ENCODE measurements around the gene SLC30A2. TPM values are rescaled to one million over a fixed set of nuclear protein-coding genes. Genes with fewer than 3 reads are reported as not detected.

Gene SLC30A2
- total and polyA plus RNA-seq, 2 experiments from 2014 or later, result 1.3 to 1.8 TPM

DNA sequence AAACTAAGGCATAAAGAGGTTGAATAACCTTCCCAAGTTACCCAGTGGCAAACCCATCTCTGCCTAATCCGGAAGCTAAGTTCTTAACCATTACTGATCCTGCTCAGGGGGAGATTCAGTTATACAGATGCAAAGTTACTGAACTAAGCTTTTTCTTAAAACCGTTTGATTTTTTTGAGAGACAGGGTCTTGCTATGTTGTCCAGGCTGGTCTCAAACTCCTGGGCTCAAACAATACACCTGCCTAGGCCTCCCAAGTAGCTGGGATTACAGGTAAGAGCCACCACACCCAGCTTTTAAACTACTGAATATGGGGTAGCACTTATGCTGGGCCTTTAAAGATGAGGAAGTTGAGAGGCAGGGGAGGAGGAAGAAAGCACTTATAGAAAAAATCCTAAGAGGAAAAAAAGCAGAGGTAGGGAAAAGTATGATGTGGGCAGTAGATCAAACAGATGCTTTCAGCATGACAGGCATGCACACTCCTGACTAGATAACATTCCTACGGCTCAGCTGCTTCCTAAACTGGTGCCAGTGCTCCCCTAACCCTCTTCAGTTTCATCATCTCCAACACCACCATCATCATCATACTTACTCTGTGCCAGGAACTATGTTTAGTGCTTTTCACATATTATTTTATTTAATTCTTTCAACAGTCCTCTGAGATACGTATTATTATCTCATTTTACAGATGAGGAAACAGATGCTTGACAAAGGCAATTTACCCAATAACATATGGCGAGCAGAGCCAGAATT lies 53.8 kb downstream of the SLC30A2 start:
- TF ChIP-seq, protein P1, sequence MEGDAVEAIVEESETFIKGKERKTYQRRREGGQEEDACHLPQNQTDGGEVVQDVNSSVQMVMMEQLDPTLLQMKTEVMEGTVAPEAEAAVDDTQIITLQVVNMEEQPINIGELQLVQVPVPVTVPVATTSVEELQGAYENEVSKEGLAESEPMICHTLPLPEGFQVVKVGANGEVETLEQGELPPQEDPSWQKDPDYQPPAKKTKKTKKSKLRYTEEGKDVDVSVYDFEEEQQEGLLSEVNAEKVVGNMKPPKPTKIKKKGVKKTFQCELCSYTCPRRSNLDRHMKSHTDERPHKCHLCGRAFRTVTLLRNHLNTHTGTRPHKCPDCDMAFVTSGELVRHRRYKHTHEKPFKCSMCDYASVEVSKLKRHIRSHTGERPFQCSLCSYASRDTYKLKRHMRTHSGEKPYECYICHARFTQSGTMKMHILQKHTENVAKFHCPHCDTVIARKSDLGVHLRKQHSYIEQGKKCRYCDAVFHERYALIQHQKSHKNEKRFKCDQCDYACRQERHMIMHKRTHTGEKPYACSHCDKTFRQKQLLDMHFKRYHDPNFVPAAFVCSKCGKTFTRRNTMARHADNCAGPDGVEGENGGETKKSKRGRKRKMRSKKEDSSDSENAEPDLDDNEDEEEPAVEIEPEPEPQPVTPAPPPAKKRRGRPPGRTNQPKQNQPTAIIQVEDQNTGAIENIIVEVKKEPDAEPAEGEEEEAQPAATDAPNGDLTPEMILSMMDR (IDR thresholded peaks at IDR 0.05; ENCODE audit: low read depth, low read length), result no peak
- peaks cover 25% of the 10 kb centered on the region for H3K4me1 ChIP-seq (ENCODE audit: low read depth)

DNA sequence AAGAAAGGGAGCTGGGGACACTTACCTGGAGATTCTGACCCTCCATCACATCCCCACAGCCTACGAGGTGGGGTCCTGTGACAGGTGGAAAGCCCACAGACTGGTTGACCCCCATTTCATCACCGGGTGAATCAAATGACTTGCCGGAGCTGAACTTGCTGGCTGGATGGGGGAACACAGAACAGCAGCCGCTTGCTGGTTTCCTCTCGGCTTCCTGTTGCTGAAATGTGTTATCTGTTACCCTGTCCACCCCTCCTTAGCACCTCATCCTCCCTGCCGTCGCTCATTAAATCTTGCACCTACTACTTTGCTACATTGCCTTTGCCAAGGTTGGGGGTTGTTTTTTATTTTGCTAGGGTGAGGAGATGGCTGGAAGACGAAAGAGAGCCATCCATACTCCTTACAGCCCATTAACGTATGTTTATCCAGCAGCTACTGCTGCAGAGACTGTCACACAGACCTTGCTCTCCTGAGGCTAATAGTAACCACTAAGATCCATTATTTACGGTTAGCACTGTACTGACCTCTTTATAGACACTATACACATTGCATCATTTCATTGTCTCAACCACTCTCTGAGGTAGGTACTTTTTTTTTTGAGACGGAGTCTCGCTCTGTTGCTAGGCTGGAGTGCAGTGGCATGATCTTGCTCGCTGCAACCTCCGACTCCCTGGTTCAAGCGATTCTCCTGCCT lies 55.1 kb downstream of the SLC30A2 start:
- H3K27ac ChIP-seq, result no peak overlapping the region
- no peak overlapping the region for H3K4me3 ChIP-seq
- TF ChIP-seq, protein P1 (IDR thresholded peaks at IDR 0.05; ENCODE audit: low read depth, low read length), result no peak
- peaks cover 20% of the 10 kb centered on the region for H3K4me1 ChIP-seq (ENCODE audit: low read depth)
- no peaks in the 10 kb centered on the region for H3K36me3 ChIP-seq
- no peaks in the 10 kb centered on the region for H3K27me3 ChIP-seq
- H3K9me3 ChIP-seq (ENCODE audit: low read depth), result no peaks in the 10 kb centered on the region
- no peak for DNase-seq (ENCODE audit: low read depth in 1 of 2, low spot score in 1 of 2)

More for the DNA sequence above, 53.8 kb downstream of the SLC30A2 start:
- Histone ChIP-seq H3K27me3 (no peaks in the 10 kb centered on the region), H3K4me3 (no peak overlapping the region), H3K36me3 (no peaks in the 10 kb centered on the region), H3K9me3 (ENCODE audit: low read depth) (no peaks in the 10 kb centered on the region), H3K27ac (no peak overlapping the region)
- peak in 1 of 2 donors; percentile 19 for DNase-seq (ENCODE audit: low read depth in 1 of 2, low spot score in 1 of 2)

DNA sequence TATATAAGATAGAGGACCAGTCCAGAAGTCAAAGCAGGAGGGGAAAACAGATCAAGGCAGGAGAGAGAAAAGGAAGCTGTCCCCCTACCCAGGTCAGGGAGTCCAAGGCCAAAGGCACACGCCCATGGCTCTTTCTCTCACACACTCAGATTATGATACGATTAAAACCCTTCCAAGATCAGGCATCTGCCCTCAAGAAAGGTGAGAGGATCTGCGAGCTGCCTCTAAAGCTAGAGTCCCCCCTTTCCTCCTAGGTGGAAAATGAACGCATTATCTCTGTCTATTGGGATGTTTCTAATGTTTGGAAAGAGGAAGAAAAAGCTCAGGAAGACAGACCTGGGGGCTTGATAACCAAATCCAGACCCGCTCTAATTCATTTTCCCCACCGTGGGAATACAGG lies 55.7 kb downstream of the SLC30A2 start:
- no peak overlapping the region for H3K4me3 ChIP-seq
- H3K36me3 ChIP-seq, result no peaks in the 10 kb centered on the region
- TF ChIP-seq, protein P1 (IDR thresholded peaks at IDR 0.05; ENCODE audit: low read depth, low read length), result no peak
- no peak for DNase-seq (ENCODE audit: low read depth in 1 of 2, low spot score in 1 of 2)
- H3K27me3 ChIP-seq, result no peaks in the 10 kb centered on the region
- no peaks in the 10 kb centered on the region for H3K9me3 ChIP-seq (ENCODE audit: low read depth)
- peaks cover 20% of the 10 kb centered on the region for H3K4me1 ChIP-seq (ENCODE audit: low read depth)
- H3K27ac ChIP-seq, result no peak overlapping the region

DNA sequence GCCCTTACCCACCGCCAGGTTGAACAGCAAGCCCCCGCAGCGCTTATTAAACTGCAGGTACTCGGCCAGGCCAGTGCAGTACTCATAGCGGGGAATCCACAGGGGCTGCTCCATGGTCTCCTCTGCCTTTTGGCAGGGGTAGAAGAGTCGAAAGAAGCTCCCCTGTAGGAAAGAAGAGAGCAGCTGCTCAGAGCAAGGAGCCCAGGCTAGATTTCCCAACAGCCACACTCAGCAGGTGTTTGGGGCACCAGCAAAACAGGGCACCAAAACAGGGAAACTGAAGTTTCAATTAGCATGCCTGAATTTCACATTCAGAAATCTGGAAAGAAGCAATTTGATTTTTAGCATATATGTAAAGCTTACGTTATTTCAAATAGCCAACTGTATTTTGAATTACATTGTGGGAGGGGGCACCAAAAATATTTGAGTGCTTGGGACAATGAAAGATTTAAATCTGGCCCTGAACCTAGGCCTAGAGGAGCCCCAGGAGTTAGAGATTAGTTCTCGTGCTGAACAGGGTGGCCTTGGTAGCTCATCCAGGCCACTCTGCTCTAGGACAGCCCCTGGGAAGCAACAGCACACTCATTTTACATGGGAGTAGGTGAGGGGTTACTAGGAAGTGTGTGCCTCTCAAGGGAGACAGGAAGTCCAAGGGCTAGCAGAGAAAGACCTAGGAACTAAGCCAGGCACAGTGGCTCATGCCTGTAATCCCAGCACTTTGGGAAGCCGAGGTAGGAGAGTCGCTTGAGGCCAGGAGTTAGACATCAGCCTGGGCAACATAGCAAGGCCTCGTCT lies 56.3 kb downstream of the SLC30A2 start:
- Histone ChIP-seq H3K36me3 (no peaks in the 10 kb centered on the region), H3K4me1 (ENCODE audit: low read depth) (peaks cover 20% of the 10 kb centered on the region), H3K4me3 (no peak overlapping the region), H3K27ac (no peak overlapping the region), H3K27me3 (no peaks in the 10 kb centered on the region), H3K9me3 (ENCODE audit: low read depth) (no peaks in the 10 kb centered on the region)
- TF ChIP-seq, protein P1 (IDR thresholded peaks at IDR 0.05; ENCODE audit: low read depth, low read length), result no peak
- peak in 1 of 2 donors; percentile 41 for DNase-seq (ENCODE audit: low read depth in 1 of 2, low spot score in 1 of 2)

DNA sequence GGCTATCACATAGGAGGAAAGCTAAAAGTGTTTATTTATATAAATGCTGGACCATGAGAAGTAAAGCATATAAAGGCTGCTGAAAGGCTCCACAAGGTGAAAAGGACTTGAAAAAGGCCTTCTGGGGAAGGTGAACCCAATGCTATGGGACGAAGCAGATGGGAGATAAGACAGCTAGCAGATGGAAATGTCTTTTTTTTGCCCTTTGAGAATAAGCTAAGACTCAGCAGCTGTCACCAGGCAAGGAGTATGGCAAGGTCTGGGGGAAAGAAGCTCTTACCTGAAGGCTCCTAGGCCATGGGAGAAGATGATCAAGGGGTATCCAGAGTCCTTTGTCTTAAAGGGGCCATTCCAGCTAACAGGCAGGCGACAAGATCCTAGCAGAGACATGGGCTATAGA lies 58.0 kb downstream of the SLC30A2 start:
- peaks cover 9% of the 10 kb centered on the region for H3K36me3 ChIP-seq
- no peaks in the 10 kb centered on the region for H3K27me3 ChIP-seq
- no peak for DNase-seq (ENCODE audit: low read depth in 1 of 2, low spot score in 1 of 2)
- no peaks in the 10 kb centered on the region for H3K9me3 ChIP-seq (ENCODE audit: low read depth)
- peaks cover 10% of the 10 kb centered on the region for H3K4me1 ChIP-seq (ENCODE audit: low read depth)
- TF ChIP-seq, protein P1 (IDR thresholded peaks at IDR 0.05; ENCODE audit: low read depth, low read length), result no peak
- no peak overlapping the region for H3K27ac ChIP-seq
- no peak overlapping the region for H3K4me3 ChIP-seq

Data from cardiac muscle cell (in vitro differentiated cells and primary cell).